GM21528 (cell line): Measurements from ENCODE around the gene CLASP2.
"Not testable (repeated sequence)": the region's sequence is repeated elsewhere in the genome, so short reads cannot be mapped to it uniquely, and the experiment has no call there.

Source experiments
- ATAC-seq: cut with Tn5 transposase; IDR thresholded peaks from one replicate; pipeline ENCODE4 v1.9.1; 2021; ENCODE audit warnings: mild to moderate bottlenecking, moderate library complexity; ENCODE audit not compliant: unreplicated experiment, low FRiP score

Gene CLASP2

GRCh38 chr3:33467786-33468185, 250.3 kb downstream of the CLASP2 start:
- ATAC-seq = no peak

- no peak for ATAC-seq
Observed at GRCh38 chr3:33461097-33461496, 257.0 kb downstream of the CLASP2 start.

DNA sequence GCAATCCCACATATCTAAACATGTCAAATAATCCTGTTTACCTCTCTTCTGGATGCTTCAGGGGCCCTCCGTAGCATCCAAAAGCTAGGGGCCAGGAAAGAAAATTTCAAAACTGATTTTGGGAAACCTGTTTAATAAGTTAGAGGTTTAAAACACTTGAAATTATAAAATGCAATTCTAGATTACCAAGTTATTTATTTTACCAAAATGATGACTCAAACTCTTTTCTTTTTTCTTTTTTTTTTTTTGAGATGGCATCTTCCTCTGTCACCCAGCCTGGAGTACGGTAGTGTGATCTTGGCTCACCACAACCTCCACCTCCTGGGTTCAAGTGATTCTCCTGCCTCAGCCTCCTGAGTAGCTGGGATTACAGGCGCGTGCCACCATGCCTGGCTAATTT, 258.5 kb downstream of the CLASP2 start:
- not testable (repeated sequence) for ATAC-seq

DNA sequence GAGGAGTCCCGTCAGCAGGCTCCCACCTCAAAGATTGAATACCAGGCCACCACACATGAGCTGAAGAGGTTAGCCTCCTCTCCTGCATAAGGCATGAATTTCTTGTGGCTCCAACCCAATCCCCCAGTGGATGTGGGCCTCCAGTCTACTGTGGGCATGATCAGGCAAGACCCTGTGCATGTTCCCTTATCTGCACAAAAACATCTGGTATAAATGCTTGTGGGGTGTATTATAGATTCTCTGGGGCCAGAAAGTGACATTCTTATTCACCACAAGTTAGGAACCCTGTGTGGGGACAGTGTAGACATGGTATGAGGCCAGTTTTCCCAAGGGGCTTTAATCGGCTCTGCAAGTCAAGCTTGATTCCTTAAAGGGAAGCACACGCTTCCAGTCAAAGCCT, 259.6 kb downstream of the CLASP2 start:
- ATAC-seq = no peak

- ATAC-seq = no peak
Observed at GRCh38 chr3:33456756-33457155, 261.3 kb downstream of the CLASP2 start.

DNA sequence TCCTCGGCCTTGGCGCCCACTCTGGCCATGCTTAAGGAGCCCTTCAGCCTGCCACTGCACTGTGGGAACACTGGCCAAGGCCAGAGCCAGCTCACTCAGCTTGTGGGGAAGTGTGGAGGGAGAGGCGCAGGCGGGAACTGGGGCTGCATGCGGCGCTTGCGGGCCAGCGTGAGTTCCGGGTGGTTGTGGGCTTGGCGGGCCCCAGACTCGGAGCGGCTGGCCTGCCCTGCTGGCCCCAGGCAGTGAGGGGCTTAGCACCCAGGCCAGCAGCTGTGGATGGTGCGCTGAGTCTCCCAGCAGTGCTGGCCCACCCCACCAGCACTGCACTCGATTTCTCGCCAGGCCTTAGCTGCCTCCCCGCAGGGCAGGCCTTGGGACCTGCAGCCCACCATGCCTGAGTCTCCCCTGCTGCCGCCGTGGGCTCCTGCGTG, 264.7 kb downstream of the CLASP2 start:
- ATAC-seq = no peak

DNA sequence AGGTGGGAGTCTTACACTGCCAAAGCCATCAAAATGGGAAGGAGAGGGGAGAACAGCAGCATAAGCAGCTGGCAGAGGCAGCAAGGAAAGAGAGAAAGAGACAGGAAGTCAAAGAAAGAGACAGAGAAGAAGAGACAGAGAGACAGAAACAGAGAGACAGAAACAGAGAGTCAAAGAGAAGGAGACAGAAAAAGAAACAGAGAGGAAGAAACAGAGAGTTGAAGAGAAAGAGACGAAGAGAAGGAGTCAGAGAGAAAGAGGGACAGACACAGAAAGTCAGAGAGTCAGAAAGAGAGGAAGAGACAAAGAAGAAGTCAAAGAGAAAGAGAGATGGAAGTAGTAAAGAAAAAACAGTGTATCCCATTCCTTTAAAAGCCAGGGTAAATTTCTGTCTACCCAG, 266.1 kb downstream of the CLASP2 start:
- ATAC-seq = not testable (repeated sequence)

GRCh38 chr3:33447958-33448357, 270.1 kb downstream of the CLASP2 start:
- no peak for ATAC-seq

GRCh38 chr3:33447256-33447625, 270.8 kb downstream of the CLASP2 start:
- not testable (repeated sequence) for ATAC-seq
